Measurements from ENCODE around the gene ELP5.

Gene ELP5

DNA sequence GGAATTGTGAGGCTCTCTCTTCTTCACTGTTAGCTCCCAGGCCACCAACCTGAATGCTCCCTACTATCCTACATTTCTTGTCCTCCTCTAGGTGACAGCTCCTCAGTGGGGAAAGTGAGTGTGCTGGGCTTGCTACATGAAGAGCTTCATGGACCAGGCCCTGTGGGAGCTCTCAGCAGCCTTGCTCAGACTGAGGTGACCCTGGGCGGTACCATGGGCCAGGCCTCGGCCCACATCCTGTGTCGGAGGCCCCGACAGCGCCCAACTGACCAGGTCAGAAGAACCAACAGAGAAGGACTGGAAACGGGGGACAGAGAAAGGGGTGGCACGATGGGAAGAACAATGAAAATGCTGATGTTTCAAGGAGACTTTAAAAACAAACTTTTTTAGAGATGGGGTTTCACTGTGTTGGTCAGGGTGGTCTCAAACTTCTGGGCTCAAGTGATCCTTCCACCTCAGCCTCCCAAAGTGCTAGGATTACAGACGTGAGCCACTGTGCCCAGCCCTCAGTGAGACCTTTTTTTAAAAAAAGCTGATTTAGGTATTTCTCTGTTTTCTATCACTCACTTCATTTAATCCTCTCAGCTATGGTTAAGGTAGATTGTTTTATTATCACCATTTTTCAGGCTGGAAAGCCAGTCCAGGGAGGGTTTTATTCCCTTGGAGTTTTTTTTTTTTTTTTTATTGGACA lies 4.9 kb downstream of the ELP5 start:
- DNase-seq (ENCODE audit: low read depth), result no peak

- no peak for DNase-seq (ENCODE audit: low read depth)
These were observed 6.9 kb downstream of the ELP5 start for GRCh38 chr17:7258731-7259554.

- no peak for DNase-seq (ENCODE audit: low read depth)
These were observed 7.5 kb downstream of the ELP5 start for GRCh38 chr17:7259555-7259889.

- DNase-seq (ENCODE audit: low read depth), result no peak
These were observed 8.1 kb downstream of the ELP5 start for GRCh38 chr17:7260151-7260550.

- peak; percentile 27 for DNase-seq (ENCODE audit: low read depth)
These were observed 8.8 kb downstream of the ELP5 start for GRCh38 chr17:7260651-7261378.

- DNase-seq (ENCODE audit: low read depth), result peak; percentile 38
These were observed 9.6 kb downstream of the ELP5 start for GRCh38 chr17:7261379-7262191.

DNA sequence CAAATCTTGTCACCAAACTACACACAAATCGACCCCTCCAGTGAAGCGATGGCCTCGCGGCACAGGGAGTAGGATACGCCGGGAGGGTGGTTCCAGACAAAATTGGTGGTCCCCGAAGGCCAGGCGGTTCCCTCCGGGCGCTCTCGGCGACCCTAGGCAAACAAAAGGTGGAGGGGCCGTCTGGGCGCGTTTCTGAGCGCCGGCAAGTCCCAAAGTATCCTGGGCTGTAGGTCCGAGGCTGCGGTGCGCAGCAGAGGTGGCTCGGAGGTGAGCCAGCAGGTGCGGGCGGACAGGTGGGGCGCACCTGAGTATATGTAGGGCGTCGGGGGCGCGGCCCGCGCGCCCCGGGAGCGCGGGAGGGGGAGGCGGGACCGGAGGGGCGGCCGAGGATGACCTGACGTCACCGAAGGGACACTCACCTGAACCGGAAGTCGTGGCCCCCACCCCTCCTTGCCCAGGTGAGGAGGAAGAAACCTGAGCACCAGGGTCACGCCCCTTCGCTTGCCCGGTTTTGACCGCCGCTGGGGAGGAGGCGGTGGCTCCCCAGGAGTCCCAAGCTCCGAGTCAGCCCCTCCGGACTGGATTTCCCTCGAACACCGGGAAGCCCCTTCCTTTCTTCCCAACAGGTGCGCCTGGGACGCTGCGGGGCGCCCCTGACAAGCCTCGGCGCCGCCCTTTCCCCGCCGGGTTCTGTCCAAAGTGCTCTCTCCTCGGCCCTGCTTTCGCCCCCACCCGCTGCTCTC lies 10.3 kb downstream of the ELP5 start, which contains the start of gene CLDN7:
Gene CLDN7 (minus strand): TSS at position 287 of the 743 bp plus-strand sequence. CDS start 435 bp downstream, outside the sequence.
- DNase-seq (ENCODE audit: low read depth), result no peak

DNA sequence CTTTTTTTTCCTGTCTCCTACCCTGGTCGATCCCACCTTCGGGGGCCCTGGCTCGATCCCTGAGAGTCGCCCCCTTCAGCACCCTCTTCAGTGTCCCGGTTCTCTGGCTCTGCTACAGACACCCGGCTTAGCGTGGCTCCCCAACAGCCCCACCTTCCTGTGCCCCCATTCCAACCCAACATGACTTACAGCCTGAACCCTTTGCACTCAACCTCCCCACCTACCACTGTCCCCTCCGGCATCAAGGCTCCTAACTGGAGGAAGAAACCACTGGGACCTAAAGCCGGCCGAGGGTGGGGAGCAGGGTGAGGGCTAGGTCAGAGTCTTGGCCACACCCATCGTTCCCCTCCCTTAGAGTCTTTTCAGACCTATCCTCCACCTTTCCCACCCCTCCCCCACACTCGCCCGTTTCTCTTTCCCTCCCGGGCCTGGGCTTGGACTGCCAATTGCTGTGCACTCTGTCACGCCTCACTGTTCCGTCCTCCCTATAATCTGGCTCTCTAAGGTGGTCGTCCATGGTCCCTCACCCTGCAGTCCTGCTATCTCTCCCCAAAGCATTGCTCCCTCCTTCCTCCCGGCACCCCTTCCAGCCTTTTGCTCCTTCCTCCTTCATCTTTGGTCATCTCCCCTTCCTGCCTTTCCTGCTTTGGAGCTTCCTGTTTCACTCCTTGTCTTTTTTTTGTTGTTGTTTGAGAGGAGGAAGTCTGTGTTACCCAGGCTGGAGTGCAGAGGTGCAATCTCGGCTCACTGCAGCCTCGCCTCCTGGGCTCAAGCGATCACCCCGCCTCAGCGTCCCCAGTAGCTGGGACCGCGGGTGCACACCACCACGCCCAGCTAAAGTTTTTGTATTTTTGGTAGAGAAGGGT lies 11.2 kb downstream of the ELP5 start:
- DNase-seq (ENCODE audit: low read depth), result no peak

DNA sequence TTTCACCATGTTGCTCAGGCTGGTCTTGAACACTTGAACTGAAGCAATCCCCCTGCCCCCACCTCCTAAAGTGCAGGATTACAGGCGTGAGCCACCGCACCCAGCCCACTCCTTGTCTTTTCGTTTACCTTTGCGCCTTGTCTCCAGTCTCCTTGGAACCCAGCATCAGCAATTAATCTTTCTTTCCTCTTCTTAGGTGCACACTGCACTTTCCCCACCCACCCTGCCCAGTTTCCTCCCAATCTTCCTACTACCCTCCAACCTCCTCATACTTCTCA lies 11.7 kb downstream of the ELP5 start:
- DNase-seq (ENCODE audit: low read depth), result no peak

DNA sequence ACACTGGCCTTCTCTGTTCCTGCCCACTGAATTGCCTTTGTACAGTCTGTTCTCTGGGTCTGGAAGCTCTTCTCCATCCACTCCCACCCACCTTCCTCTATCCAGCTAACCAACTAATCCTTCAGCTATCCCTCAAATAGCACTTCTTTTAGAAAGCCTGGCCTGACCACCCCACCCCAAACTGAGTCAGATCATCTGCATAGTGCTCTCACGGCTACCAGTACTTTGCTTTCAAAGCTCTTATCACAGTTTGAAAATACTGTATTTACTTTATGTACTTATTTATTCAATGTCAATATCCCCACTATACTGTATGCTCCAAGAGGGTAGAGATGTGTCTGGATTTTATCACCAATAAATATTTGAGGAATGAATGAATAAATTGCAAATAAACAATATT lies 14.8 kb downstream of the ELP5 start:
- DNase-seq (ENCODE audit: low read depth), result no peak

DNA sequence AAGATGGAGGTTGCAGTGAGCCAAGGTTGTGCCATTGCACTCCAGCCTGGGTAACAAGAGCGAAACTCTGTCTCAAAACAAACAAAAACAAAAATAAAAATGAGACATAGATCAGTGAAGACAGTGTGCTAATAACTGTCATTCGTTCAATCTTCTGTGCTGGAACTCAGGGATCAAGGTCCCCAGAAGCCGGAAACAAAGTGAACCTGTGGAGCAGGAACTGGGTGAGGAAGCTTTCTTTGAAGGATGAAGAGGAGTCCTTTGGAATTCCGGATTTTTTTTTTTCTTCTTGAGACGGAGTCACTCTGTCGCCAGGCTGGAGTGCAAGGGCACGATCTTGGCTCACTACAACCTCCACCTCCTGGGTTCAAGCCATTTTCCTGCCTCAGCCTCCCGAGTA lies 27.4 kb downstream of the ELP5 start:
- no peak for DNase-seq (ENCODE audit: low read depth)

GRCh38 chr17:7280519-7281073 lies 28.6 kb downstream of the ELP5 start:
- DNase-seq (ENCODE audit: low read depth), result peak; percentile 72

DNA sequence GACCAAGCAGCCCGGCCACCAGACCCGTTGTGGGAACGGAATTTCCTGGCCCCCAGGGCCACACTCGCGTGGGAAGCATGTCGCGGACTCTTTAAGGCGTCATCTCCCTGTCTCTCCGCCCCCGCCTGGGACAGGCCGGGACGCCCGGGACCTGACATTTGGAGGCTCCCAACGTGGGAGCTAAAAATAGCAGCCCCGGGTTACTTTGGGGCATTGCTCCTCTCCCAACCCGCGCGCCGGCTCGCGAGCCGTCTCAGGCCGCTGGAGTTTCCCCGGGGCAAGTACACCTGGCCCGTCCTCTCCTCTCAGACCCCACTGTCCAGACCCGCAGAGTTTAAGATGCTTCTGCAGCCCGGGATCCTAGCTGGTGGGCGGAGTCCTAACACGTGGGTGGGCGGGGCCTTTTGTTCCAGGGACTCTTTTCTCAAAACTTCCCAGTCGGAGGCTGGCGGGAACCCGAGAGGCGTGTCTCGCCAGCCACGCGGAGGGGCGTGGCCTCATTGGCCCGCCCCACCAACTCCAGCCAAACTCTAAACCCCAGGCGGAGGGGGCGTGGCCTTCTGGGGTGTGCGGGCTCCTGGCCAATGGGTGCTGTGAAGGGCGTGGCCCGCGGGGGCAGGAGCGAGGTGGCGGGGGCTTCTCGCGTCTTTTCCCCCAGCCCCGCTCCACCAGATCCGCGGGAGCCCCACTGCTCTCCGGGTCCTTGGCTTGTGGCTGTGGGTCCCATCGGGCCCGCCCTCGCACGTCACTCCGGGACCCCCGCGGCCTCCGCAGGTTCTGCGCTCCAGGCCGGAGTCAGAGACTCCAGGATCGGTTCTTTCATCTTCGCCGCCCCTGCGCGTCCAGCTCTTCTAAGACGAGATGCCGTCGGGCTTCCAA lies 29.3 kb downstream of the ELP5 start, which contains the start of gene SLC2A4:
Gene SLC2A4 (plus strand): TSS at position 645 of the 879 bp plus-strand sequence. CDS start 217 bp downstream, at position 862.
- DNase-seq (ENCODE audit: low read depth), result peak; percentile 73

DNA sequence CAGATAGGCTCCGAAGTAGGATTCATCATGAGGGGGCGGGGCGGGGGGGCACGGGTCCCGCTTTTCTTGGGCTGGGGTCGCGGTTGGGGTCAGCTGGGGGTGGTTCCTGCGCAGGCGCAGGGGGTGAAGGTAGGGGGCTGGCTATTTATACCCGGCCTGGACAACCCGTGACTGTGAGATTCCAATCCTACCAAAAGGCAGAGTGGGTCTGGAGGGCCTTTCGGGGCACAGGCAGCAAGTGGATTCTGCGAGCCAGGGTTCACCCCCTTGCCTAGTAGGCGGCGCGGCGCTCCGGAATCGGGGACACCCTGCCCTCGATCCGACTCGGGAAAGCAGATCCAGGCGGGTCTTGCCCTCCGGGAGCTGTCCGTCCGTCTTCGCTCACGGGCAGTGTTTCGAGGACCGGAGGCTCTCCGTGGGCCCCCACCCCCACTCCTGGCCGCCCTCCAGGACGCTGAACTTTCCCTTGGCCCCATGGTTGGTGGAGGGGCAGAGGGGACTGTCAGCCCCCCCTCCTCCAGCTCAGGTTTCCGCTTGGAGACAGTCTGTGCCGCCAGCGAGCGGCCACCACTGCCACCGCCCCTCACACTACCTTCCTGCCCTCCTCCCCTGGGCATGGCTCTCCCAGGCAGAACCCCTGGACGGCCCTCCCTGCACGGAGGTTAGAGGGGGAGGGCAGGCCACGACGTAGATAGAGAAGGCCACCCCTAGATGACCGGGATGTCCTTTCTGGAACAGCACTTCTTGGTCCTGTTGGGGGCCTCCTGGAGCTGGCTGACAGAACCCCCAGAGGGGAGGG lies 30.1 kb downstream of the ELP5 start:
- no peak for DNase-seq (ENCODE audit: low read depth)

GRCh38 chr17:7282752-7283321 lies 30.8 kb downstream of the ELP5 start:
- DNase-seq (ENCODE audit: low read depth), result no peak

GRCh38 chr17:7283471-7284216 lies 31.6 kb downstream of the ELP5 start:
- DNase-seq (ENCODE audit: low read depth), result no peak

- no peak for DNase-seq (ENCODE audit: low read depth)
These were observed 32.9 kb downstream of the ELP5 start for GRCh38 chr17:7284911-7285310.

All from stimulated activated CD8-positive, alpha-beta memory T cell treated with anti-CD3 and anti-CD28 coated beads, Interleukin-12 subunit alpha, Interleukin-12 subunit beta, amount 100 ng/mL, for 4 hours (primary cell).